ENCODE results near the gene ERO1B.

- TF ChIP-seq CTCF (IDR thresholded peaks at IDR 0.05) (no peak), POLR2A (IDR thresholded peaks at IDR 0.05) (no peak), EP300 (IDR thresholded peaks at IDR 0.05; ENCODE audit: low read depth) (no peak), POLR2AphosphoS5 (IDR thresholded peaks at IDR 0.05) (no peak)
These were observed 33.8 kb upstream of the ERO1B start for GRCh38 chr1:236315518-236315917.
